GM19395 (cell line): Measurements from ENCODE around the gene SYNM.
"Not testable (repeated sequence)": the region's sequence is repeated elsewhere in the genome, so short reads cannot be mapped to it uniquely, and the experiment has no call there.

ENCODE experiments used
- ATAC-seq: cut with Tn5 transposase; IDR thresholded peaks from one replicate; pipeline ENCODE4 v1.9.1; 2021; ENCODE audit warnings: mild to moderate bottlenecking, moderate library complexity; ENCODE audit not compliant: unreplicated experiment

SYNM gene

DNA sequence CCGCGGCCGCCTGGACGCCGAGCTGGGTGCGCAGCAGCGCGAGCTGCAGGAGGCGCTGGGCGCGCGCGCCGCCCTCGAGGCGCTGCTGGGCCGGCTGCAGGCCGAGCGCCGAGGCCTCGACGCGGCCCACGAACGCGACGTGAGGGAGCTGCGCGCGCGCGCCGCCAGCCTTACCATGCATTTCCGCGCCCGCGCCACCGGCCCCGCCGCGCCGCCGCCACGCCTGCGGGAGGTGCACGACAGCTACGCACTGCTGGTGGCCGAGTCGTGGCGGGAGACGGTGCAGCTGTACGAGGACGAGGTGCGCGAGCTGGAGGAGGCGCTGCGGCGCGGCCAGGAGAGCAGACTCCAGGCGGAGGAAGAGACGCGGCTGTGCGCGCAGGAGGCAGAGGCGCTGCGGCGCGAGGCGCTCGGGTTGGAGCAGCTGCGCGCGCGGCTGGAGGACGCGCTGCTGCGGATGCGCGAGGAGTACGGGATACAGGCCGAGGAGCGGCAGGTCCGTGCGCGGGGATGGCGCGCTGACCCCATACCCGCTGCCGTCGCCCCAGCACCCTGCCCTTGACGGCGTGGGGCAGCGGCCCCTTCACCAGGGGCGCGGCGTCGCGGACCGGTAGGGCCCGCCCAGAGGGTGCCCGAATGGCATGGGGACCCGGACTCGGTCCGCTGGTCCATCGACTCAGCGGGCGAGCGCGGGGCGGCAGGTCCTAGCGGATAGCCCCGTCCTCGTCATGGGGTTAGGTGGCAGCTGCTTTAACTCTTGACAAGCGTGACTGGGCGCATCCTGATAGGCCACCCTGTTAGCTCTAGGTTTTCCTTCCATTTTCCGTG is 848 bp downstream of the SYNM start:
- peak; percentile 46 for ATAC-seq

DNA sequence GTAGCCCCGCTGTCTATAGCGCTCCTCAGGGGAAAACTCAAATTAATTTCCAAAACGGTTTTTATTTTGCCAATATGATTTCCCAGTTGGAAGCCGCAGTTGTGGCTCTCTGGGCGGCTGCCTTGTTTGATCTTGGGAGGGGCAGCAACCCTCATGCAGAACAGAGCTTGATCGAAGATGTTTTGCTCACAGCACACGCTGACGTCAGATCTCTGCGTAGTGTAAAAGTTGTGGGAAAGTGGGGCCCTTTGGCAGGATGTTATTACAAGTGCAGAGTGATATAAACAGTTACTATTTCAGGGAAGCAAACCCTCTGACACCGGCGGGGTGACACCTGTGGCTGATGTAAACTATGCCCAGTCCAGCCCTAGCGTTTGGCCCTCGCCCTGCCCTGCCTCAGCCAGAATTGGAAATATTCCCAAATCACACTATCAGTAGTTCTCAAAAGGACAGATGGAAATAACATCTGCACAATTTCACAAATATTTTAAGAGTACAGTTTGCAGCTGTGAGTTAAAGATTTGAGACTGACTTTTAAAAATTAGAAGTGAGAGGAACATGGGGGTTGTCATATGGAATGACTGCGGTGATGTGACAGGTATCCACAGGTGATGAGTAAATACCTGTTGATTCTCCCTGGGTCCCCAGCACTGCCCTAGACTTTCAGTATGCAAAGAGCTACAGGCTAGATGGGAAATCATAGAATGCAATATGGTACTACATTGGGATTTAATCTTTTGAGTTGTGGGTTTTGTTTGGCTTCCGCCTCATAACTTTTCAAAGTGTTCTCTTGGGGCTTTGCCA is 1.7 kb downstream of the SYNM start:
- no peak for ATAC-seq

DNA sequence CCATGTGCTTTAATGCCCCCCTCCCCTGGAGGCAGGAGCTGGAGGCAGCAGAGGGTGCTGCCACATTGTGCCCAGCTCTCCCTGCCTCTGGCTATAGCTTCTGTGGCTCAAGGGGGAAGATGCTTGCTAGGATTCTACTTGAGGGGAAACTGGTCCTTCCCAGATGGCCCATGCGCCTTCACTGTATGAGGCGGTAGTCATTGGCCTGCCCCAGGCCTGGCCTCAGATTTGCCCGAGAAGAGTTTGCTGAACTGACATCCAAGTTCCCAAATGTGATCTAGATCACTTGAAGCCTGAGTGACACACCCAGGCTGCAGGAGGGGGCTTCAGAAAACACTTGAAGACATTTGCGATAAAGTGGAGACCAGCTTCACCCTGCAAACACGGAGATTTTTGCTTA is 4.1 kb downstream of the SYNM start:
- no peak for ATAC-seq

DNA sequence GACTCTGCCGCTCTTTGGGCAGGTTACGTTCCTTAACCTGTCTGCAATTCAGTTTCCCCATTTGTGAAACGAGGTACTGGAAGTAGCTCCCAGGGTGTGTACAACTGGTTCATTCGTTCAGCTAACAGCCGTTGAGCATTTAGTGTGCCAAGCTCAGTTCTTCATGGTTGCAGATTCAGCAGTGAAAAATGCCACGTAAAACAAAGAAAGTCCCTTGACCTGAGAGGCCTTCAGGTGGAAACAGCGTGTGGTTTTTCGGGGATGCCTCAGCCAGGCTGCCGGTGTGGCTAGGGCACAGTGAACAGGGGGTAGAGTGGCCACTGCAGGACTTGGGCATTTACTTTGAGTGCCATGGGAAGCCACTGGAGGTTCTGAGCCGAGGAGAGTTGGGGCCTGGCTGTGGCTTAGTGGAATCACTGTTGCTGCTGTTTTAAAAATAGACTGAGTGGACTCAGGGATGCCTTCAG is 4.7 kb downstream of the SYNM start:
- ATAC-seq, result no peak

GRCh38 chr15:99110093-99110492 is 5.2 kb downstream of the SYNM start:
- no peak for ATAC-seq

DNA sequence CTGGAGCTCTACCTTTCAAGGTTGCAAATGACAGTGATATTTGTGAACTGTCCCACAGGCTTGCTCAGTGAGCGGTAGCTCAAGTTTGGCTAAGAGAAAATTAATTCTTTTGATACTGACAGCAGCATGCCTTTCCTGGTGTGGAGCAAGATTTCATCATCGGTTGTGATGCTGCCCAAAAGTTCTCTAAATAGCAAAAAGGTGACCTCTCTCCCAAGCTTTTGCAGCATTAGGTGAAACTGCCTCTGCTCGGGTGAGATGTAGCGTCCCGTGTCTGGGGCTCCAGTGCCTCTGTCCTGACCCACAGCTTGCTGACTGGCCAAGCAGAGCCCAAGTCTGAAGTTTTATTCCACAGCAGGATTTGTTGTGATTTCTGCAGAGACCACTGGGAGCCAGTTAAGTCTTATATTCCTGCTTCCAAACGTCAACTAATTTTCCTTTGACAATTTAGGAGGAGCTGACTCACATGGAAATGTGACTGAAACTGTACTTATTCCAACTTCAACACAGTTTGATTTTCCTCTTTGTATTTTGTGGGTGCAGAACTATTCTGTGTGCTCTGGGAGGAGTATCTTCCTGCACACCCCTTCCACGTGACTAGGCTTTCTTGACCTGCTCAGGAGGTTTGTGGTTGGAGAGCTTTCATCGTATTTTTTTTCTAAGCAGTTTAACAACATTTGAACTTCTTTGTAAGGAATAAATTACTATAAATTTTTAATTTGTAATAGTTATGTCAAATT is 5.9 kb downstream of the SYNM start:
- ATAC-seq, result no peak

DNA sequence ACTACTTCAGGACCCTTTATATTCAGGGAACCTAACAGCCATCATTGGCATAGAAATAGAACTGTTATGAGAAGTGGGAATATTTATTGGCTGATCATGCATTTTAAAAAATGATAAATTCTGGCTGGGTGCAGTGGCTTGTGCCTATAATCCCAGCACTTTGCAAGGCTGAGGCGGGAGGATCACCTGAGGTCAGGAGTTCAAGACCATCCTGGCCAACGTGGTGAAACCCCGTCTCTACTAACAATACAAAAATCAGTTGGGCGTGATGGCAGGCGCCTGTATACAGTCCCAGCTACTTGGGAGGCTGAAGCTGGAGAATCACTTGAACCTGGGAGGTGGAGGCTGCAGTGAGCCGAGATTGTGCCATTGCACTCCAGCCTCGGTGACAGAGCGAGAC is 6.8 kb downstream of the SYNM start:
- not testable (repeated sequence) for ATAC-seq

GRCh38 chr15:99113547-99114271 is 8.8 kb downstream of the SYNM start:
- ATAC-seq, result no peak

DNA sequence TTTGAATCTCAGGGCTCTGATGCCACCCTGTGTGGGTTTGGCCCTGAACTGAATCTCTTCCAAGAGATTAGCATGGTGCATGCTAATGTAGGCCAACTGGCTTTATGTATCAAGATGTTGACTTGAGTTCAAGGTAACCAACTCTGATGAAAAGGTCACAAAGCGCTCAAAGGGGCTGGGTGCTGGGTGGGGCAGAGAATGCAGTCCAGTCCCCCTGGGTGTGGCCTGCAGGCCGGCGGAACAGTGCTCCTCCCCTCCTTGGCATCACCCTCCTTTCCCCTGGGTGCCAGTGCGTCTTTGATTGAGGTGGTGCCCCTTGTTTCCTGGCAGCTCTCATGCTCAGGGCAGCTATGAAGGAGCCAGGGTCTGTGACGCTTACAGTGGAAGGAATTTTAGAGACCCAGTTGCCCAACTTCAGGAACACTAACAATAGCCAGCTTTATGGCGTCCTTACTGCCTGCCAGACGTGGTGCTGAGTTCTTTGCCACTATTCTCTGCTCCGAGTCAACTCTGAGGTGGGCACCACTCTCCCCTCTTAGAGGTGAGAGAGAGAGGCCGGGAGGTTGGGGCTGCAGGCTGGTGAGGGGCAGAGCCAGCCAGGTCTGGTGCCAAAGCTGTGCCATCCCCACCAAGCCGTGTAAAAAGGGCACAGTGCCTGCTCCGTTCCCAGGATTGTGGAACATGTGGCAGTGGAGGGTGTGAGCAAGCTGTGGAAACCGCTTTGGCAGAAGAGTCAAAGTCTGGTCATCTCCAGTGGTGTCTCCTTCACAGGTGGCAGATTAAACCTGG is 9.8 kb downstream of the SYNM start:
- ATAC-seq, result no peak

GRCh38 chr15:99115300-99116215 is 10.7 kb downstream of the SYNM start:
- no peak for ATAC-seq

DNA sequence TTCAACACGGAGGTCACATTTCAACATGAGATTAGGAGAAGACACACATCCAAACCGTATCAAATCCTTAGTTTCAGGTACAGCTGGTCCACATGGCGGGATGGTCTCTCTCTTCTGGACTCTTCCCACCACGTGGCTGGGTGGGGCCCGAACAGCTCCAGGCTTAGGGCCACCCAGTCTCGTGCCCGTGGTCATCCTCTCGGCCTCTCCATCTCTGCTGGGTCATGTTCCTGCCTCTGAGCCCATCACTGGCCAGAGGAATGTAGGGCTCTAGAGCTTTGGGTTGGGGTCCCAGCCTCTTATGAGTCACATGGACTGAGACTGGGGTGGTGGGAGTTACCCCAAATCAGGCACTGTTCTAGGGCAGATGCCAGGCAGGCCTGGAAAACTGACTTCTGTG is 12.2 kb downstream of the SYNM start:
- ATAC-seq, result no peak

DNA sequence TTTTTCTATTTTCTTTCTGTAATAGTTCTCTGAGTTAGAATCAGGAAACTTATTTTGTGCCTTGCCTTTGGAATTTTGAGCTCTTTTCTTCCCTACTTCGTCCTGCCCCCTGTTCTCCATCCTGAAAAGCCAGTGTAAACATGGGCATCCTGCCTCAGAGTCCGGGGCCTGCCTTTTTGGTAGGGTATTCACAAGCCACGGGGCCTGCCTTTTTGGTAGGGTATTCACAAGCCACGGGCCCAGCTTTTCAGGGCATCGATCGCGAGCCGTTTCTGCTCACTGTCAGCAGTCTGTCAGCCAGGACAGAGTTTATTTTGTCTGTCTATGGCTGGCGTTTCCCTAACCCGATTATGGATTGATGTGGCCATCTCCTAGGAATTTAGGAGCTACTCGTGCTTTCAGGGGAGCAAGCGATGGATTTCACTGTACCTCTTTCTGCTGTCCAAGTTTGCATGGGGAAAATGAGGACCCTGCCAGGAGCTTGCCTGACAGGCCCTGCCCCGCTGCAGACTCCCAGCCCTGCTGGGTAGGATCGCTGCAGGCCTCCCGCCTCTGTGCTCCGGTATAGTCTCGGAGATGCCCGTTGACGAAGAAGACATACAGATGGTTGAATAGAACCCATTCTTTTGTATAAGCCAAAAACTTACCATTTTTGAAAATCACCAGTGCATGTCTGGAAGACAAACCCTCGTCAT is 12.8 kb downstream of the SYNM start:
- ATAC-seq, result no peak

- no peak for ATAC-seq
These were observed 13.4 kb downstream of the SYNM start for GRCh38 chr15:99118258-99118632.

DNA sequence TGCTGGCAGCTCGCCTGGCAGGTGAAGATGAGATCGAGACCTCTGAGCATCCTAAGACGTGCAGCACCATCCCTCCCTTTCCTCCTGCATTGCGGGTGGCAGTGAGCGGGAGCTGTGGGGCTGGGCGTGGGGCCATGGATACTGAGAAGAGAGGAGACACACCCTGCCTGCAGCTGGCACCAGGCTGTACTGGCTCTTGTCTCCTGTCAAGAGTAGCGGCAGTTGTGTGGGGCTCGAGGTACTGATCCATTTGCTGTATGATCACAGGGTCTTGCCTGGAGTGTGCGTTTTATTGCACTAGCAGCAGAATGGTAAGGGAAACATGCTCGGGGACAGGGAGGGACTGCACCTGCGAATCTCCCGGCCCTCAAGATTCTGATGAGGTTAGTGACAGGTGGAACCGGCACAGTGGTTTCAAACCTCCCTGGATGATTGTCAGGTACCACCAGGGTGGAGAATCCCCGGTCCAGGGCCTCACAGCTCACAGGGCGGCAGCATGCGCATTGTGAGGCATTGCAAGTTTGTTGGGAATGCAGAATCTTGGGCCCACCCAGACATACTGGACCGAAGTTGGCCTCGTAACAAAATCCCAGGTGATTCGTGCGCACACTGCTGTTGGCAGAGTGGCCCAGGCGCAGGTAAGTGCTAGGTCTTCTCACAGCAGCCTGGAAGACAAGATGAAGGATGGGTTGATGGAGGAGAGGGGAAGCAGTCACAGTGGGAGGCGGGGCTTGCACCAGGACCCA is 14.1 kb downstream of the SYNM start:
- no peak for ATAC-seq

GRCh38 chr15:99120050-99120777 is 15.3 kb downstream of the SYNM start:
- no peak for ATAC-seq

- ATAC-seq, result no peak
These were observed 16.3 kb downstream of the SYNM start for GRCh38 chr15:99121207-99121606.
